ENCODE data around the gene DBP. TPM values are rescaled to one million over a fixed set of nuclear protein-coding genes. Genes with fewer than 3 reads are reported as not detected.

The DBP gene
- total and polyA plus RNA-seq, 10 of the 15 experiments (the other 5 are each of a cell fraction or from before 2014, with no cell fraction given) = 2.0 to 10.6 (median 6.9) TPM

- TF ChIP-seq PBX3 (IDR thresholded peaks at IDR 0.05; ENCODE audit: insufficient replicate concordance, low read depth, low read length) (peak; percentile 34), SMC3 (IDR thresholded peaks at IDR 0.05; ENCODE audit: borderline replicate concordance, low read length) (no peak), MAX (IDR thresholded peaks at IDR 0.05; ENCODE audit: low read depth, low read length) (no peak), USF2 (IDR thresholded peaks at IDR 0.05; ENCODE audit: borderline replicate concordance, low read depth, low read length) (no peak), JUND (IDR thresholded peaks at IDR 0.05; ENCODE audit: low read depth, low read length) (no peak), KDM1A (IDR thresholded peaks at IDR 0.05; ENCODE audit: borderline replicate concordance) (no peak), YBX1 (IDR thresholded peaks at IDR 0.05) (no peak), SKIL (IDR thresholded peaks at IDR 0.05; ENCODE audit: low read depth, poor library complexity, severe bottlenecking) (no peak), ZNF622 (IDR thresholded peaks at IDR 0.05) (no peak), NR2C1 (IDR thresholded peaks at IDR 0.05) (no peak), SIN3A (IDR thresholded peaks at IDR 0.05; ENCODE audit: low read depth, low read length) (no peak), ZZZ3 (IDR thresholded peaks at IDR 0.05; ENCODE audit: control insufficient read depth, insufficient read length, low read depth) (no peak), ZBED1 (IDR thresholded peaks at IDR 0.05; ENCODE audit: borderline replicate concordance) (peak; percentile 67), POLR2A (IDR thresholded peaks at IDR 0.05; ENCODE audit: low read depth, low read length) (peak; percentile 60), BACH1 (IDR thresholded peaks at IDR 0.05; ENCODE audit: borderline replicate concordance) (peak; percentile 79; the same call in 1 of the 2 replicates), MTA3 (IDR thresholded peaks at IDR 0.05; ENCODE audit: borderline replicate concordance, low read length) (peak; percentile 55; the same call in 1 of the 2 replicates), PML (IDR thresholded peaks at IDR 0.05; ENCODE audit: low read length) (peak; percentile 64), CREM (IDR thresholded peaks at IDR 0.05; ENCODE audit: low read depth) (peak; percentile 9; the same call in 1 of the 2 replicates), BCL3 (IDR thresholded peaks at IDR 0.05; ENCODE audit: borderline replicate concordance, insufficient read depth, low read depth, low read length, poor library complexity, severe bottlenecking) (peak; percentile 58), CREB1 (IDR thresholded peaks at IDR 0.05; ENCODE audit: low read depth) (peak; percentile 20; the same call in 1 of the 2 replicates), ZNF274 (IDR thresholded peaks at IDR 0.05; ENCODE audit: insufficient read depth, insufficient read length) (no peak), ZNF217 (IDR thresholded peaks at IDR 0.05) (no peak)
Observed at GRCh38 chr19:48614436-48615230, 22.5 kb downstream of the DBP start, which contains the start of gene FAM83E (continued).
